GM12874 (cell line): ENCODE measurements around the gene HLA-F.

ENCODE experiments used
- TF ChIP-seq, protein P1 (sequence below): IDR thresholded peaks from 2 replicates; pipeline ENCODE4 v1.5.1; 2011; ENCODE audit warnings: low read depth, mild to moderate bottlenecking, control low read depth, low read length, moderate library complexity; ENCODE audit not compliant: insufficient read depth

Gene HLA-F

GRCh38 chr6:29759457-29759856 lies 36.2 kb downstream of the HLA-F start:
- TF ChIP-seq, protein P1, sequence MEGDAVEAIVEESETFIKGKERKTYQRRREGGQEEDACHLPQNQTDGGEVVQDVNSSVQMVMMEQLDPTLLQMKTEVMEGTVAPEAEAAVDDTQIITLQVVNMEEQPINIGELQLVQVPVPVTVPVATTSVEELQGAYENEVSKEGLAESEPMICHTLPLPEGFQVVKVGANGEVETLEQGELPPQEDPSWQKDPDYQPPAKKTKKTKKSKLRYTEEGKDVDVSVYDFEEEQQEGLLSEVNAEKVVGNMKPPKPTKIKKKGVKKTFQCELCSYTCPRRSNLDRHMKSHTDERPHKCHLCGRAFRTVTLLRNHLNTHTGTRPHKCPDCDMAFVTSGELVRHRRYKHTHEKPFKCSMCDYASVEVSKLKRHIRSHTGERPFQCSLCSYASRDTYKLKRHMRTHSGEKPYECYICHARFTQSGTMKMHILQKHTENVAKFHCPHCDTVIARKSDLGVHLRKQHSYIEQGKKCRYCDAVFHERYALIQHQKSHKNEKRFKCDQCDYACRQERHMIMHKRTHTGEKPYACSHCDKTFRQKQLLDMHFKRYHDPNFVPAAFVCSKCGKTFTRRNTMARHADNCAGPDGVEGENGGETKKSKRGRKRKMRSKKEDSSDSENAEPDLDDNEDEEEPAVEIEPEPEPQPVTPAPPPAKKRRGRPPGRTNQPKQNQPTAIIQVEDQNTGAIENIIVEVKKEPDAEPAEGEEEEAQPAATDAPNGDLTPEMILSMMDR, result no peak

GRCh38 chr6:29760328-29760727 lies 37.1 kb downstream of the HLA-F start:
- TF ChIP-seq, protein P1, result no peak

GRCh38 chr6:29762051-29762450 lies 38.8 kb downstream of the HLA-F start:
- TF ChIP-seq, protein P1, result no peak

DNA sequence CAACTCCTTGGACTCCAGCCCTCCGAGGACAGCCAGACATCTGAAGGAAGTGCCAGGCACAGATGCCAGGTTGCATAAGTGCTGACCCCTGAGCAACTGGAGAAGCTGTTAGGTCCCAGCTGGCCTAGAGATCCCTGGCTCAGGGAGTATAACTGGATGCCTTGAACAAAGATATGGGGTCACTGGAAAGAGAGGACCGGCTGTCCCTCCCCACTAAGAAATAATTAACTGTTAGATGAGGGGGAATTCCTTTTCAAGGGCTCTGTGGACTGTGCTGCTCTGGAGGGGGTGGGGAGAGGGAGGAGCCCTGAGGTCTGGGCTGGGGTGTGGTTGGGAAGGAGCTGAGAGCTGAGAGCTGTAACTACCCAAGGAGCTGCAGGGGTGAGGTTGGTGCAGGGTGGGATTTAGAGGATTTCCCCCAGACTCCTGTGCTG lies 39.6 kb downstream of the HLA-F start:
- TF ChIP-seq, protein P1, result no peak

DNA sequence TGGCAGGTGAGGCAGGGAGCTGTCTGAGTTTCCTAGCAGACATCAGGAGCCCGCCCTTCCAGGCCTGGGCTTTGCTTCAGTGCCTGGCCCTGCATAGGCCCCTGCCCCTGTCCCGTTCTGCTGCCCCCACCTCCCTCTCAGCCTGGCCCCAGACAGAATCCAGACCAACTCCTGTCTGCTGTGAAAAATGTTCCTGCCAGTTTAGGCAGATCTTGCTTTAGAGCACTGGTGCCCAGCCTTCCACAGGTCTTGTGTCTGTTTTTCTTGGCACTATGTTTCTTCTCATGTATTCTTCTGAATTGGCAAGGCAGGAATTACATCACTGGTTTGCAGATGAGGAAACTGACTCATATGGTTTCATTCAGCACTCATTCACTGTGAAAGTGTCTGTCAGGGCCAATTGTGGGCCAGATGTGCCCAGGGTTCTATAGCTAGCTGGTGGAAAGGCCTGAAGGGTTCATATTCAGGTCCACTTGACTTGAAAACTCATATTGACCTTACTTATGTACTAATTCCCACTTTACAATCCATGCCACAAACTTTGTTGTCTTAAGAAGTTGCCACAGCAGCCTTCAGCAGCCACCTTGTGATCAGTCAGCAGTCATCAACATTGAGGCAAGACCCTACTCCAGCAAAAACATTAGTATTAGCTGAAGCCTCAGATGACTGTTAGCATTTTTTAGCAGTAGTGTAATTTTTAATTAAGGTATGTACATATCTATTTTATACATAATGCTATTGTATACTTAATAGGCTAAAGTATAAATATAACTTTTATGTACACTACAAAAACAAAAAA lies 40.5 kb downstream of the HLA-F start:
- TF ChIP-seq, protein P1, result no peak

- TF ChIP-seq, protein P1, result no peak
These were observed 41.4 kb downstream of the HLA-F start for GRCh38 chr6:29764422-29765196.

GRCh38 chr6:29769336-29769735 lies 46.1 kb downstream of the HLA-F start:
- TF ChIP-seq, protein P1, result no peak
